Cardiac muscle cell (in vitro differentiated cells and primary cell): ENCODE measurements around the gene OR5F1. TPM values are rescaled to one million over a fixed set of nuclear protein-coding genes. Genes with fewer than 3 reads are reported as not detected.

Source experiments
- DNase-seq, 2 donors: peaks; one replicate each; pipeline versions ENCODE4 v3.0.0 to v3.0.0-alpha.2; 2010 to 2017; ENCODE audit warnings: low read depth in 1 of 2, low spot score in 1 of 2
- H3K27ac ChIP-seq: fragments of 200-600 bp; sonication (generic); 2 replicates; pipeline ENCODE4 v1.5.1; 2016
- H3K27me3 ChIP-seq: fragments of 200-600 bp; sonication (generic); 2 replicates; pipeline ENCODE4 v1.6.0; 2016; ENCODE audit warnings: control low read depth
- H3K36me3 ChIP-seq: fragments of 200-600 bp; sonication (generic); 2 replicates; pipeline ENCODE4 v1.5.1; 2016; ENCODE audit warnings: control low read depth
- H3K4me1 ChIP-seq: fragments of 200-600 bp; sonication (generic); 2 replicates; pipeline ENCODE4 v1.8.1; 2017; ENCODE audit warnings: low read depth, mild to moderate bottlenecking, mixed run types
- H3K4me3 ChIP-seq: fragments of 200-600 bp; sonication (generic); 2 replicates; pipeline ENCODE4 v1.5.1; 2016; ENCODE audit warnings: mild to moderate bottlenecking
- H3K9me3 ChIP-seq: fragments of 200-600 bp; sonication (generic); 2 replicates; pipeline ENCODE4 v1.5.1; 2017; ENCODE audit warnings: low read depth, mild to moderate bottlenecking, control low read depth
- polyA plus RNA-seq: library from polyadenylated mRNA; unstranded; fragments of >200 nt; fragmentation: Nextera tagmentation; extraction: Ambion mirVana; gene quantifications from 2 replicates; pipeline ENCODE4 v1.2.1, GENCODE V29; 2016
- total RNA-seq: library from RNA; depleted of rRNA; stranded (reverse); fragments of >200 nt; gene quantifications from 2 replicates; pipeline ENCODE4 v1.2.3, GENCODE V29; 2016
- TF ChIP-seq, protein P1 (sequence below): IDR thresholded peaks from 2 replicates; pipeline ENCODE4 v1.5.1; 2012; ENCODE audit warnings: low read depth, mild to moderate bottlenecking, low read length

Gene OR5F1
- total RNA-seq (not detected in 2 replicates), polyA plus RNA-seq (not detected in 2 replicates)

DNA sequence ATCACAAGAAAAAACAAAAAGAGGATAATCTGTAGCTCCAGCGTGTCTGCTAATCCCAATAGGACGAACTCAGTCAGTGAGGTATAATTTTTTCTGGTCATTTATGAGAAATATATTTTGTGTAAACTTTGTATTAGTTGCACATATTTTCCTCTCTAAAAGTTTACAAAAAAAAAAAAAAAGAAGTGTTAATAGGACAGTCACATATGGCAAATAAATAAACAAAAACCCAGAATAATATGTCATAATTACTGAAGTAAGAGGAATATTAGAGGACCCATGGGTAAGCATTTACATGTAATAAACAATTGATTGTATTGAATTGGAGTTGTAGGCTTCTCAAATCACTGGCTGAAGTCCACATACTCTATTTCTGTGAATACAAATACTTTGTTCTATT lies at the start of gene OR5F1:
Gene OR5F1 (minus strand): TSS at position 101 of the 400 bp plus-strand sequence. CDS start 0 bp downstream, at position 101.
- TF ChIP-seq, protein P1, sequence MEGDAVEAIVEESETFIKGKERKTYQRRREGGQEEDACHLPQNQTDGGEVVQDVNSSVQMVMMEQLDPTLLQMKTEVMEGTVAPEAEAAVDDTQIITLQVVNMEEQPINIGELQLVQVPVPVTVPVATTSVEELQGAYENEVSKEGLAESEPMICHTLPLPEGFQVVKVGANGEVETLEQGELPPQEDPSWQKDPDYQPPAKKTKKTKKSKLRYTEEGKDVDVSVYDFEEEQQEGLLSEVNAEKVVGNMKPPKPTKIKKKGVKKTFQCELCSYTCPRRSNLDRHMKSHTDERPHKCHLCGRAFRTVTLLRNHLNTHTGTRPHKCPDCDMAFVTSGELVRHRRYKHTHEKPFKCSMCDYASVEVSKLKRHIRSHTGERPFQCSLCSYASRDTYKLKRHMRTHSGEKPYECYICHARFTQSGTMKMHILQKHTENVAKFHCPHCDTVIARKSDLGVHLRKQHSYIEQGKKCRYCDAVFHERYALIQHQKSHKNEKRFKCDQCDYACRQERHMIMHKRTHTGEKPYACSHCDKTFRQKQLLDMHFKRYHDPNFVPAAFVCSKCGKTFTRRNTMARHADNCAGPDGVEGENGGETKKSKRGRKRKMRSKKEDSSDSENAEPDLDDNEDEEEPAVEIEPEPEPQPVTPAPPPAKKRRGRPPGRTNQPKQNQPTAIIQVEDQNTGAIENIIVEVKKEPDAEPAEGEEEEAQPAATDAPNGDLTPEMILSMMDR: no peak
- no peaks in the 10 kb centered on the region for H3K4me1 ChIP-seq
- no peak for DNase-seq
- no peak within 1 kb of the TSS for H3K4me3 ChIP-seq
- no peak within 1 kb of the TSS for H3K27ac ChIP-seq
- no peaks in the 10 kb centered on the region for H3K9me3 ChIP-seq
- H3K27me3 ChIP-seq: no peaks in the 10 kb centered on the region
- no peaks in the 10 kb centered on the region for H3K36me3 ChIP-seq

DNA sequence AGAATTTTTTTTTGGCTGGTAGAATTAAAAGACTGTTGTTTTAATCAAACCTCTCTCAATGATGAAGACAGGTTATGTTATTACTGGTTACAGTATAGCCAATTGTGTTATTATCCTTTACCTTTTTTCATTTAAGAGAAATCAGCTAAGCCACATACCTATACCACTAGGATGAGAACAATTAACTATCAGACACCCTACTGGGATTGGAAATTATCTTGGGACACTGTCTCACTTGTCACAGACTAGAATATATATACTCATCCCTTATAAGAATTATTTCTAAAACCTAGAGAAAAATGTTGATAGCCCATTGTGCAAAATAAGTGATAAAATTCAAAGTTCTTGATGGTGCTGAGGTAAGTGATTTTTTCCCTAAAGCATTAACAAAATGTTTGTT lies 32.9 kb upstream of the OR5F1 start, which contains the start of gene OR5AS1:
Gene OR5AS1 (plus strand): TSS at position 301 of the 400 bp plus-strand sequence. CDS start 2,765 bp downstream, outside the sequence.
- Histone ChIP-seq H3K27me3 (no peaks in the 10 kb centered on the region), H3K27ac (no peak within 1 kb of the TSS), H3K4me1 (no peaks in the 10 kb centered on the region), H3K9me3 (no peaks in the 10 kb centered on the region), H3K4me3 (no peak within 1 kb of the TSS), H3K36me3 (no peaks in the 10 kb centered on the region)
- TF ChIP-seq, protein P1: no peak
- DNase-seq: no peak

DNA sequence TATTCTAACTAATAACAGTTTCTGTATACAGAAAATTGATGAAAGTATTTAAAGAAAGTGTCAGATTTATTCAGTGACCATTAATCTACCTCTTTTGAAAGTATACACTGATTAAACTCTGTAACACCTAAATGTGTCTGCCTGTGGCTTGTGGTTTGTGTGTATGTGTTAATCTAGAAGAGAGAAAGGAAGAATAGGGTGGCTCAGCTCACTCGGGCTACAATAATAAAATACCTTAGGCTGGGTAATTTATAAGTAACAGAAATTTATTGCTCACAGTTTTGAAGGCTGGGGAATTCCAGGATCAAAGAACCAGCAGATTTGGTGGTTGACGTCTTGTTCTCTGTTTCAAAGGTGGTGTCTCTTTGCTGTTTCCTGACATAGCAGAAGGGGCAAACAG lies 19.4 kb upstream of the OR5F1 start:
- no peak overlapping the region for H3K27ac ChIP-seq
- DNase-seq: no peak
- no peaks in the 10 kb centered on the region for H3K36me3 ChIP-seq
- H3K4me3 ChIP-seq: no peak overlapping the region
- H3K27me3 ChIP-seq: no peaks in the 10 kb centered on the region
- H3K9me3 ChIP-seq: no peaks in the 10 kb centered on the region
- H3K4me1 ChIP-seq: no peaks in the 10 kb centered on the region
- TF ChIP-seq, protein P1: no peak

DNA sequence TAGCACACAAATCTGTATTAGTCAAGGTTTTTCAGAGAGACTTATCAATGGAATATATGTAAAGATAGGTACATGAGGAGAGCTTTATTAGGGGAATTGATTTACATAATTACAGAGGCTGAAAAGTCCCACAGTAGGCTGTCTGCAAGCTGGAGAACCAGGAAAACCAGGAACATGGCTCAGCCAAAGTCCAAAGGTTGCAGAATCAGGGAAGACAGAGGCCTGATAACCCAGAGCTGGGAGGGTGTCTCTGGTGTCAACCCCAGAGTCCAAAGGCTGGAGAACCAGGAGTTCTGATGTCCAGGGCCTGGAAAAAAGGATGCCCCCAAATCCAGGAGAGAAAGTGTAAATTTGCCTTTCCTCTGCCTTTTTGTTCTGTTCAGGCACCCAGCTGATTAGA lies 16.3 kb upstream of the OR5F1 start:
- Histone ChIP-seq H3K36me3 (no peaks in the 10 kb centered on the region), H3K27ac (no peak overlapping the region), H3K4me1 (no peaks in the 10 kb centered on the region), H3K4me3 (no peak overlapping the region), H3K9me3 (no peaks in the 10 kb centered on the region), H3K27me3 (no peaks in the 10 kb centered on the region)
- TF ChIP-seq, protein P1: no peak
- no peak for DNase-seq

DNA sequence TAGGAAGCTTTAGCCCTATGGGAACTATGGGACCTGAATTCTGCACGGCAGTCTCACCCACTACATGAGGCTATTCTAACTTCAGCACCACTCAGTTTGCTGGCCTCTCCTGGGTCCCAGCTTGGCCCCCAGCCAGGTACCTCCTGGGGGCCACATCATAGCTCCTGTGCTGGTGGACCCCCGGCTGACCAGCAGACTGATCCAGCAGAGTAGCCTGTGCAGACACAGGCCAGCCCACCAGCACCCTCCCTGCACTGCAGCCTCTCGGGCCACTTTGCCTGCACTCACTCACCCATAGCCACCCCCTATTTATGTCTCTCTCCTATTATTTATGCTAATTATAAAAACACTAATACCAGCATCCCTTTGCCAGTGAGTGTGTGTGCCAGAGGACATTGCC lies 23.5 kb downstream of the OR5F1 start:
- Histone ChIP-seq H3K36me3 (no peaks in the 10 kb centered on the region), H3K27me3 (no peaks in the 10 kb centered on the region), H3K4me1 (no peaks in the 10 kb centered on the region), H3K27ac (no peak overlapping the region), H3K9me3 (no peaks in the 10 kb centered on the region), H3K4me3 (no peak overlapping the region)
- TF ChIP-seq, protein P1: no peak
- DNase-seq: no peak

DNA sequence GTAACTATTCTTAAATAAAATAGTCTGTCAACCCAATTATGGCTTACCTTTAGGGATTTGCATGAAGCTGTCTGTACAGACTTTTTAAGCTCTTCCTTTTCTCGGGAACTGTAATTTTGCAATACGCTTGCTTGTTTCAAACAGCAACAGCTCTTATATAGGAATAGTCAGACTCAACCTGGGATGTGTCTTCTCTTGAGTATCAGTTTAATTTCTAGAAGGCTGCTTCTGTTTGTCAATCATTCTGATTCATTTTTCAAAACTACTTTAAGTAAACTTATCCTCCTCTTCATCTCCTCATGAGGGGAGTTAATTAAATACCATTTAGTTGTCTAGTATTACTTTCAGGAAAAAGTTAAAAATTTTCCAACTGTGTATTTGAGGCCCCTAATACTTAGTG lies 24.6 kb downstream of the OR5F1 start, which contains the start of gene OR10AG1:
Gene OR10AG1 (minus strand): TSS at position 101 of the 400 bp plus-strand sequence. CDS start 38 bp downstream, at position 63.
- no peaks in the 10 kb centered on the region for H3K4me1 ChIP-seq
- H3K27me3 ChIP-seq: no peaks in the 10 kb centered on the region
- H3K9me3 ChIP-seq: no peaks in the 10 kb centered on the region

More for the DNA sequence above, 24.6 kb downstream of the OR5F1 start, which contains the start of gene OR10AG1:
- Histone ChIP-seq H3K36me3 (no peaks in the 10 kb centered on the region), H3K4me3 (no peak within 1 kb of the TSS), H3K27ac (no peak within 1 kb of the TSS)
- DNase-seq: no peak
- TF ChIP-seq, protein P1: no peak
